Right cardiac atrium (tissue), 5 donors: ENCODE measurements around the gene NELL1. TPM values are rescaled to one million over a fixed set of nuclear protein-coding genes. Genes with fewer than 3 reads are reported as not detected.

ENCODE experiments used
- ATAC-seq, 2 donors: fragments of 200-7000 bp; cut with Tn5 transposase; one replicate each; pipeline versions ENCODE4 v1.8.0 to v1.9.1; 2020; ENCODE audit warnings: moderate library complexity in 2 of 2, mild to moderate bottlenecking in 1 of 2
- DNase-seq, 3 donors: peaks; one replicate each; pipeline ENCODE4 v3.0.0-alpha.2; 2020
- H3K27ac ChIP-seq: one replicate; pipeline ENCODE4 v1.5.1; 2013; ENCODE audit warnings: mild to moderate bottlenecking, low read length, control low read depth, moderate library complexity
- H3K27me3 ChIP-seq: one replicate; pipeline ENCODE4 v1.6.1; 2013; ENCODE audit not compliant: control insufficient read depth, insufficient read depth
- H3K4me1 ChIP-seq: one replicate; pipeline ENCODE4 v1.6.1; 2013; ENCODE audit warnings: low read length; ENCODE audit not compliant: control insufficient read depth, insufficient read depth
- H3K4me3 ChIP-seq: one replicate; pipeline ENCODE4 v1.5.1; 2013; ENCODE audit warnings: low read length, control low read depth
- H3K9me3 ChIP-seq: one replicate; pipeline ENCODE4 v1.6.1; 2013; ENCODE audit warnings: low read length; ENCODE audit not compliant: control insufficient read depth
- WGBS: extraction: QIAGEN DNeasy Blood & Tissue Kit; methylation state at CpG from one replicate; pipeline ENCODE4 v1.1.7; 2013; 5-methylcytosine and 5-hydroxymethylcytosine counted together
- intact Hi-C, 4 donors: fragments of 100-400 bp; cut with DNase I; formaldehyde crosslinking; loops; one replicate each; pipeline versions ENCODE4 v1.11.0 to v1.14.0; 2022 to 2023
- polyA plus RNA-seq: library from polyadenylated mRNA; stranded (reverse); fragments of 200-250 nt; gene quantifications from one replicate; pipeline ENCODE4 v1.2.3, GENCODE V29; 2013
- total RNA-seq, 4 donors: library from RNA; stranded (reverse); fragmentation: NEBNext Ultra II Directional; extraction: Animal tissue kit (Norgen Biotek cat#: 25700); gene quantifications; one replicate each; pipeline ENCODE4 v1.2.1, GENCODE V29; 2021
- donor health status: healthy with polysubstance abuse.
- donor health status: DM: no; HTN: yes; CAD: no.
- donor health status: DM: no; HTN: no; CAD: no.
- donor health status: DM: no; HTN: yes; CAD: no; lungs with severe emphysema.
- donor health status: DM: yes; HTN: yes; CAD: no.

NELL1 gene
- total and polyA plus RNA-seq, 5 donors = 0.09 to 0.22 TPM; not detected in 3

GRCh38 chr11:20668131-20668809 lies 1.1 kb upstream of the NELL1 start:
- no peaks in the 10 kb centered on the region for H3K9me3 ChIP-seq
- no peak for DNase-seq
- no peak for ATAC-seq
- intact Hi-C loops = no loop called here
- 12% methylated on average over 10 of the region's 10 CpGs for WGBS
- no peaks in the 10 kb centered on the region for H3K27me3 ChIP-seq
- no peak overlapping the region for H3K27ac ChIP-seq
- H3K4me1 ChIP-seq = no peaks in the 10 kb centered on the region
- H3K4me3 ChIP-seq = no peak overlapping the region

- DNase-seq (peak in 1 of 3 donors; percentile 58), ATAC-seq (no peak)
- no peaks in the 10 kb centered on the region for H3K27me3 ChIP-seq
- no peak overlapping the region for H3K27ac ChIP-seq
- H3K4me3 ChIP-seq = peak overlapping the region; percentile 37
- no peaks in the 10 kb centered on the region for H3K4me1 ChIP-seq
- intact Hi-C loops = no loop called here
- no peaks in the 10 kb centered on the region for H3K9me3 ChIP-seq
- WGBS = under 1% methylated on average over 60 of the region's 60 CpGs
Measured at GRCh38 chr11:20669820-20670684, 666 bp downstream of the NELL1 start.

DNA sequence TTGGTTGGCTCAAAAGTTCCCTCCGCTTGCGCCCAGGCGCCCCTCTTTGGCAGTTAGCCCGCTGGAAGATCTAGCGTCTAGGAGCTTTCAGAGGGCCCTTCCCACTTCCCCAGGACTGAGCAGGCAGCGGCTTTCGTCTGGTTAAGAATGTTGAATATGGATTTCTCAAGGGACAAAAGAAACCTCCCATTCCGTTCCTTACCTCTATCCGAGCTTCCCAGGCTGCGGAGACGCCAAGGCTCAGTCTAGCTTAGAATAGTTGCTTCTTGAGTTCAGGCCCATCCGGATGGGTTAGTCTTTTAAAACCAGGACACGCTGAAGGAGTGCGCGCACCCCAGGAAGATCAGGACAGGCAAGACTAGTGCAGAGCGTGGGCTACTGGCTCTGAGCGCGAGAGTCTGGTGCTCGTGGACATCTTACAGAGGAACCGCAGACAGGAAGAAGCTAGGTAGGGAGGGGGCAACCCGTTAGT lies 1.6 kb downstream of the NELL1 start:
- no peak overlapping the region for H3K27ac ChIP-seq
- H3K4me1 ChIP-seq = no peaks in the 10 kb centered on the region
- DNase-seq = no peak
- intact Hi-C loops = no loop called here
- H3K4me3 ChIP-seq = no peak overlapping the region
- no peaks in the 10 kb centered on the region for H3K9me3 ChIP-seq
- no peaks in the 10 kb centered on the region for H3K27me3 ChIP-seq
- no peak for ATAC-seq
- 7% methylated on average over 21 of the region's 21 CpGs for WGBS

GRCh38 chr11:20671856-20672546 lies 2.6 kb downstream of the NELL1 start:
- Histone ChIP-seq H3K27me3 (no peaks in the 10 kb centered on the region), H3K4me1 (no peaks in the 10 kb centered on the region), H3K27ac (no peak overlapping the region), H3K4me3 (no peak overlapping the region), H3K9me3 (no peaks in the 10 kb centered on the region)
- 14% methylated on average over 6 of the region's 6 CpGs for WGBS
- intact Hi-C loops = no loop called here
- ATAC-seq (no peak), DNase-seq (no peak)

- DNase-seq (no peak), ATAC-seq (no peak)
- no peaks in the 10 kb centered on the region for H3K9me3 ChIP-seq
- no peaks in the 10 kb centered on the region for H3K27me3 ChIP-seq
- 27% methylated on average over 2 of the region's 2 CpGs for WGBS
- no peaks in the 10 kb centered on the region for H3K4me1 ChIP-seq
- no peak overlapping the region for H3K4me3 ChIP-seq
- intact Hi-C loops = no loop called here
- H3K27ac ChIP-seq = no peak overlapping the region
Measured at GRCh38 chr11:20672575-20672974, 3.2 kb downstream of the NELL1 start.

GRCh38 chr11:20676658-20677057 lies 7.3 kb downstream of the NELL1 start:
- DNase-seq (no peak), ATAC-seq (no peak)
- Histone ChIP-seq H3K4me3 (no peak overlapping the region), H3K27me3 (no peaks in the 10 kb centered on the region), H3K27ac (no peak overlapping the region), H3K4me1 (no peaks in the 10 kb centered on the region), H3K9me3 (no peaks in the 10 kb centered on the region)
- WGBS = 85% methylated on average over 2 of the region's 2 CpGs
- intact Hi-C loops = no loop called here

DNA sequence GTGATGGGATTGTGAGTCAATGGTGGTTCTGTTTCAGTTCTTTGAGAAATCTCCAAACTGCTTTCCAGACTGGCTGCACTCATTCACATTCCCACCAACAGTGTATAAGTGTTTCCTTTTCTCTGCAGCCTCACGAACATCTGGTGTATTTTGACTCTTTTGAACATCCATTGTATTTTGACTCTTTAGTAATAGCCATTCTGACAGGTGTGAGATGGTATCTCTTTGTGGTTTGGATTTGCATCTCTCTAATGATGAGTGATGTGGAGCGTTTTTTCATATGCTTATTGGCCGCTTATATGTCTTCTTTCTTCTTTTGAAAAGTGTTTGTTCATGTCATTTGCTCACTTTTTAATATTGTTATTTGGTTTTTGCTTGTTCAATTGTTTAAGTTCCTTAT lies 19.4 kb downstream of the NELL1 start:
- ATAC-seq (no peak), DNase-seq (no peak)
- Histone ChIP-seq H3K27ac (no peak overlapping the region), H3K4me1 (no peaks in the 10 kb centered on the region), H3K9me3 (no peaks in the 10 kb centered on the region), H3K4me3 (no peak overlapping the region), H3K27me3 (no peaks in the 10 kb centered on the region)
- WGBS = 68% methylated on average over 3 of the region's 3 CpGs
- intact Hi-C loops = no loop called here

DNA sequence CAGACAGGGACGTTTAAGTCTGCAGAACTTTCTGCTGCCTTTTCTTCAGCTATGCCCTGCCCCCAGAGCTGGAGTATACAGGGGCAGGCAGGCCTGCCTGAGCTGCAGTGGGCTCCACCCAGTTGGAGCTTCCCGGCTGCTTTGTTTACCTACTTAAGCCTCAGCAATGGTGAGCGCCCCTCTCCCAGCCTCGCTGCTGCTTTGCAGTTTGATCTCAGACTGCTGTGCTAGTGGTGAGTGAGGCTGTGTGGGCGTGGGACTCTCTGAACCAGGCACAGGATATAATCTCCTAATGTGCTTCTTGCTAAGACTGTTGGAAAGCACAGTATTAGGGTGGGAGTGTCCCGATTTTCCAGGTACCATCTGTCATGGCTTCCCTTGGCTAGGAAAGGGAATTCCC lies 38.5 kb downstream of the NELL1 start:
- no peaks in the 10 kb centered on the region for H3K9me3 ChIP-seq
- H3K4me3 ChIP-seq = no peak overlapping the region
- intact Hi-C loops = no loop called here
- no peak for ATAC-seq
- H3K27ac ChIP-seq = no peak overlapping the region
- H3K27me3 ChIP-seq = no peaks in the 10 kb centered on the region
- DNase-seq = no peak
- H3K4me1 ChIP-seq = no peaks in the 10 kb centered on the region
- WGBS = 69% methylated on average over 6 of the region's 6 CpGs

DNA sequence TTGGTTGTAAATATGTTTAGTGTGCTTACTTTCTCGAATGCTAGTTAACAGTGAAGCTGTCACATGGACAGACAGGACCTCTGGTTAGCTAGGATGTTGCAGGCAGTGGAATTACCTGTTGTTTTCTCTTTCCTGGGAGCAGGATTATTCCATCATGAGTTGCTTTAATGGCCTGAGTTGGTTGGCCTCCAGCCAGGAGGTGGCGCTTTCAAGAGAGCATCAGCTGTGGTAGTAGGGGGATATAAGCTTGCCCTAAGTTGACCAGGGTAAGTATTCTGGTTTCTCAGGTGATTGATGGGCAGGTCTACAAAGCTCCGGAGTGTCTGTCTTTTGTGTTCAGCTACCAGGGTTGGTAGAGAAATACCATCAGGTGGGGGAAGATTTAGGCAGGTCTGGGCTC lies 43.5 kb downstream of the NELL1 start:
- Histone ChIP-seq H3K9me3 (no peaks in the 10 kb centered on the region), H3K27ac (no peak overlapping the region), H3K4me3 (no peak overlapping the region), H3K4me1 (no peaks in the 10 kb centered on the region), H3K27me3 (no peaks in the 10 kb centered on the region)
- WGBS = 79% methylated on average over 3 of the region's 3 CpGs
- ATAC-seq (no peak), DNase-seq (no peak)
- intact Hi-C loops = no loop called here

DNA sequence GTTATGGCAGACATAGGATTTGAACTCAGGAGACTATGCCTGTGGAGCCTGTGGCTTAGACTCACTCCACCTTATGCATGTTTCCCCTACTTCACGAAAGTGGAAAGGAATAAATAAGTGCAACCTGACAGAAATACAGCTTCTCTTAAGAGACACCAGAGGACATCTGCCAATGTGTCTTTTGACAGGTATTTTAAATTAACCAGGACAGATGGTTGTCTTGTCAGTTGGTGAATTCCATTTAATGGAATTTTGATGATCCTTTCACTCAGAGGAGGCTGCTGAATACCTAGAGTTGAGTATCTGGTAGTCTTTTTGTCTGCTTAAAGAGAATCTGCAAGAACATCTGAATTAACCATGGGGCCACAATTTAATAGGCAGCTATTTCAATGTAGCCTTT lies 46.1 kb downstream of the NELL1 start:
- 58% methylated on average over 1 of the region's 1 CpG for WGBS
- Histone ChIP-seq H3K4me3 (no peak overlapping the region), H3K27me3 (no peaks in the 10 kb centered on the region), H3K27ac (no peak overlapping the region), H3K9me3 (no peaks in the 10 kb centered on the region), H3K4me1 (no peaks in the 10 kb centered on the region)
- intact Hi-C loops = no loop called here
- ATAC-seq (no peak), DNase-seq (no peak)

- Histone ChIP-seq H3K27me3 (no peaks in the 10 kb centered on the region), H3K27ac (no peak overlapping the region), H3K4me3 (no peak overlapping the region), H3K9me3 (no peaks in the 10 kb centered on the region), H3K4me1 (no peaks in the 10 kb centered on the region)
- intact Hi-C loops = no loop called here
- no peak for ATAC-seq
- 70% methylated on average over 3 of the region's 3 CpGs for WGBS
- DNase-seq = no peak
Measured at GRCh38 chr11:20715931-20716330, 46.5 kb downstream of the NELL1 start.
